ENCODE results near the gene MGRN1.
A peak's percentile ranks its signal among the peaks of the same experiment; 100 is the strongest.

The MGRN1 gene

DNA sequence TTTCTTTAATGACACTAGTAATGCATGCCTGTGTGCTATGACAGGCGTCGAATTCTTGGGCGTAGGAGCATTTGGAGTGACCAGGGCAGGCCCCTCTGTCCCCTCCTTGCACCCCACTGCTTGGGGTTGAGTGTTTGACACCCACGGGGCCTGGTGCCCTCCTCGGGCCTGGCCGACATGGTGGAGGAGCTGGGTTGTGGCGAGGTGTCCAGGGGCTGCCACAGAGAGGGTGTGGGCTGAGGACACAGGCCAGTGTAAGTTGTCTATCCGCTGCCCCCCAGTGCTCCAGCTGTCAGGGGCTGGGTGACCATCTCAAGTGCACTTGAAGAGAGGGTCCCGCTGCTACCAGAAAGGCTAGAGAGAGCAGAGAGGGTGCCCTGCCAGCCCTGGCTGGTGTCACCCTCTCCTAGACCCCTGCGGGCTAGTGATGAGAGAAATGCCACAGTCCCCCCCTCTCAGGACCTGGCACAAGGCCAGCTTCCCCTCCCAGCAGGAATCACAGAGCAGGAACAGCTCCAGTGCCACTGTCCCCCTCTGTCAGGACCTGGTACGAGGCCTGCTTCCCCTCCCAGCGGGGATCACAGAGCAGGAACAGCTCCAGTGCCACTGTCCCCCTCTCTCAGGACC is 30.5 kb downstream of the MGRN1 start:
- no peak for DNase-seq

DNA sequence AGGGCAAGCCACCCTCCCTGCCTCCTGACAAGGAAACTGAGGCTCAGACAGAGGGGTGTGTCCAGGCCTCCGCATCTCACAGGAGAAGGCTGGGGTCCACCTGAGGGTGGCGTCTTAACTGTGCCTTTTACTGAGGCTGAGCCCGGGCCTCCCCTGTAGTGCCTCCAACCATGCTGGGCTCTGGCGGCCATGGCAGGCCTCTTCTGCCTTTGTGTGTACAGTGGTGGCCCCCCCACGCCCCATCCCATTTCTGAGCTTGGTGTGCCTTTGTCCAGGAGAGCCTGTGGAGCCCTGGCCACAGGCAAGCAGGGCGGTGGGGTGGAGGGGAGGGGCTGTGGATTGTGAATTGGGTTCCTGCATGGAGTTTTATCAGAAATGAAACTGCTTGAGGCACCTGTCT is 31.2 kb downstream of the MGRN1 start:
- DNase-seq, result no peak

DNA sequence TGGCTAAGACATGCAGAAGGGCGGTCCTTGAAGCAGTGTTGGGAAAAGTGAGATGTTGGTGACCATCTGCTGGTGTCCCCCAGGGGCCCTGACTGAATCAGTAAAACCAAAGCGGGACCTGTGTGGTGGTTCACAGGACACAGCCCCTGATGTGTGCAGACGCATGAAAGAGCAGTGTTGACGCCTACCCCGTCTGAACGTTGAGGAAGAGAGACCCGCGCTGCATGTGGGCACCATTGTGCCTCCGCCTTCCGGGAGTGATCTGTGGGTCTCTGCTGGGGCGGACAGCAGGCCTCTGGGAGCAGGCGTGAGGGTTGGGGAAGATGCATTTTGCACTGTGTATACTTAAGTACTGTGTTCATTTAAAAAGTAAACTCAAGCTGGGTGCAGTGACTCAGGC is 31.6 kb downstream of the MGRN1 start:
- DNase-seq, result no peak

DNA sequence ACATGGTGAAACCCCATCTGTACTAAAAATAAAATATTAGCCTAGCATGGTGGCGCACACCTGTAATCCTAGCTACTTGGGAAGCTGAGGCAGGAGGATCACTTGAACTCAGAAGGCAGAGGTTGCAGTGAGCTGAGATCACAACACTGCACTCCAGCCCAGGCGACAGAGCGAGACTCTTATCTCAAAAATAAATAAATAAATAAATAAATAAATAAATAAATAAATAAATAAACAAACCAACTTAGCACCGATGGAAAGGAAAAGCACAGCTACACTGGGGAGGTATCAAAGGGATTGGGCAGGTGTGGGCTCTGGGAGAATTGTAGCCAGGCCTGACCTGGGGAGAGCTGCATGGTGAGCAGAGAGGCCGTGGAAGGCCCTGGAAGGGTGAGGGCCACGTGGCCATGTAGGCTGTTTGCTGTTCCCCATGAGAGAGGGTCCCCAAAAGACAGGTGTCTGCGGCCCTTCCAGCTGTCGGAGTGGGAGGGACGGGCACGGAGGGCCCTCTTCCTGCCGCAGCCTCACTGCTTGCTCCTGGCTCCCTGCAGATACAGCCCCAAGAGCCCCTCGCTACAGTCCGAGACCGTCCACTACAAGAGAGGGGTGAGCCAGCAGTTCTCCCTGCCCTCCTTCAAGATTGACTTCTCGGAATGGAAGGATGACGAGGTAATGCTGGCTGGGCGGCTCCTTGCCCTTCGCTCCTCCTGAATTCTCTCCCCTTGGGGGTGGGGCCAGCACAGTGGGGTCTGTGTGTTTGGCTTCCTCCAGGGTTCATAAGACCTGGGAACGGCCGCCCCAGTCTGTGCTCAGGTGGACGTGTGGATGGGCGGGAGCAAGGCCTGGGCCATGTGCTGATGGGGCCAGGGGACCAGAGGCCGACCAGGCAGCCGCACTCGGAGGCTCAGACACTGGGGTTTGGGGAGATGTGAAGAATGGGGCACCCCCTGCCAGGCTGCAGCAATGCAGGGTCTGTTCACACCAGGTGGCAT is 32.4 kb downstream of the MGRN1 start:
- no peak for DNase-seq

DNA sequence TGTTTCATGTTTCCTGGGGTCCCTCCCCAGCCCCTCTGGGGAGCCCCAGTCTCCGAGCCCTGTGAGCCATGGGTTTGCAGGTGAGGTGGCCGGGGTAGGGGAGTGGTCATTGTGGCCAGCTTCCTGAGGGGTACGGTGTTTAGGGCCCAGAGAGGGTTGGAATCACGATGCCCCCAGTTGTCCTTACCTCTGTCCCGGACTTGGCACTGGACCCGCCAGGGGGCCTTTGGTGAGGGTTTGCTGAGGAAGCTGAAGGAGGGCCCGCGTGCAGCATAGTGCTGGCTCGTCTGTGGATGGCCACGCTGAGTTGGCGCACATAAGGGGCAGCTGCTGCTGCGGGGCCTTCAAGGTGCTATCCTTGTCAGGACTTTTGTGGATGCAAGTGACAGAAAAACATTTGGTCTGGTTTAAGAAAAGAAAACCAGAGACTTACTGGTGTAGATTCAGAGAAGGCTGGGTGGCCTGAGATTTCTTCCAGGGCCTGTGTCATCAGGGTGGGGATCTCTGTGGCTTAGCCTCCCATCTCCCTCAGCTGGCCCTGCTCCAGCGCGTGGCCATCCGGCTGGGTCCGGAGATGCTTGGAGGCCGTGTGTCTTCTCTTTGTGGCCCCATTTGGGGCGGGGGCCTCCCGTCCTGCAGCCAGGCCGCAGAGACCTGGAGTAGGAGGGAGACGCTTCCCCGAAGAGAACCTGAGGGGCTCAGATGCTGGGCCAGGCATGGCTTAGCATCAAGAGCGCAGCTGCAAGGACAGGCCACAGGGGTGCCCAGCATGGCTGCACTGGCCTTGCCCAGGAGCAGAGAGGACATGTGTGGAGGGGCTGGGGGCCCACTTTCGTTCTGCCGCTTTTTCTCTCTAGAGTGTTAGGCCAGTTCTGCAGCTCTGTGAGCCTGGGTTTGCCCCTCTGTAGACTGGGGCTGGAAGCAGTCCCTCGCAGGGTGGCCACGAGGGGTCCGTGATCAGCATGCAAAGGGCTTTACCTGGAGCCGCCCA is 35.0 kb downstream of the MGRN1 start:
- no peak for DNase-seq

DNA sequence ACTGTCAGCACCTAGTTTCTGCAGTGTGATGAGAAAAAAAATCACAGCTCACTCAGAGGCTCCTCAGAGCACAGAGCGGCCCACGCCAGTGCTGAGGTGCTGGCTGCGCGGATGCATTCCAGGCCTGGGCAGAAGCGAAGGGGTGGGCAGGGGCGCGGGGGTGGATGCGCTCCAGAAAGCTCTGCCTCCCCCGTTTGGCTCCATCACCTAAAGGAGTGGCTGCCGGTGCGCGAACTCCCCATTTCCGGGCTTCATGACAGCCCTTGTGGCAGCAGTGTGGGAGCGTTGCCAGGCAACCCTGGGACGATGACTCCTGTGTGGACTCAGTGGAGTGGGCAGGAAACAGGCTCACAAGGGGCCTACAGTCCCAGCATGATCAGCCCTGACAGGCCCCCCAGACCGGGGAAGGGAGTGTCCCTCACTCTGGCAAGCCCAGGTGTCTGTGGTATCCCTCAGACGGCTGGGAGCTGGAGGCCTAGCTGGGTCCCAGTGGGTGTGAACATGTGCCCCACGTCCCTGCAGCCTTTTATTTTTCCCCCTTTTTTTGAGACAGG is 35.9 kb downstream of the MGRN1 start:
- DNase-seq, result peak; percentile 60

DNA sequence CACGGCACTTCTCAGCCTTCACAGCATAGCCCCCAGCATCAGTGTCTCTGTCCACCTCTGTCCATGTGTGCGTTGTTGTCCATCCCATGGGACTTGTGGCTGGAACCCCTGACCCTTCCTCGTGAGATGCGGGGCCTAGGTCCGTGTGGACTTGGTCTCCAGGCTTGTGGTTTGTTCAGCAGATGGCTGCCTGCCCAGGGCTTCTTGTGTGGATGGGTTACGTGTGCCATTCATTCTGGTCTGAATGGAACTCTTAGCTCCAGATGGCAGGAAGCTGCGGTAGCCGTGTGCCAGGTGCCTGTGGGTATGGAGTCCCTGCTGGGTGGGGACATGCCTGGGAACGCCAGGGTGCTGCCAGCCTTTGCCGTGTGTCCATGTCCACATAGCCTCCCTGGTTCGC is 37.0 kb downstream of the MGRN1 start:
- DNase-seq, result no peak

DNA sequence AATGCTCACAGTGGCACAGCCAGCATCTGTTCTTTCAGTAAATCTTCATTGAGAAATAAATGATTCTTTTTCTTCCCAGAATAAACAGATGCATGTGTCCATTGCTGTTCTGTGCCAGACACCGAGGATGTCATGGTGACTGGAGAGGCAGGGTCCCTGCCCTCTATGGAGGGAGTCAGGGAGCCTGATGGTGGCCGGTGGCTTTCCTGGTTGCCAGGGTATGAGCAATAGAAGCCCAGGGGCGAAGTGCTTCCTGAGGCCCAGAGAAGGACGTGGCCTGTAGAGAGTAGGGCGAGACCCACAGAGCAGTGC is 38.8 kb downstream of the MGRN1 start:
- DNase-seq, result no peak

DNA sequence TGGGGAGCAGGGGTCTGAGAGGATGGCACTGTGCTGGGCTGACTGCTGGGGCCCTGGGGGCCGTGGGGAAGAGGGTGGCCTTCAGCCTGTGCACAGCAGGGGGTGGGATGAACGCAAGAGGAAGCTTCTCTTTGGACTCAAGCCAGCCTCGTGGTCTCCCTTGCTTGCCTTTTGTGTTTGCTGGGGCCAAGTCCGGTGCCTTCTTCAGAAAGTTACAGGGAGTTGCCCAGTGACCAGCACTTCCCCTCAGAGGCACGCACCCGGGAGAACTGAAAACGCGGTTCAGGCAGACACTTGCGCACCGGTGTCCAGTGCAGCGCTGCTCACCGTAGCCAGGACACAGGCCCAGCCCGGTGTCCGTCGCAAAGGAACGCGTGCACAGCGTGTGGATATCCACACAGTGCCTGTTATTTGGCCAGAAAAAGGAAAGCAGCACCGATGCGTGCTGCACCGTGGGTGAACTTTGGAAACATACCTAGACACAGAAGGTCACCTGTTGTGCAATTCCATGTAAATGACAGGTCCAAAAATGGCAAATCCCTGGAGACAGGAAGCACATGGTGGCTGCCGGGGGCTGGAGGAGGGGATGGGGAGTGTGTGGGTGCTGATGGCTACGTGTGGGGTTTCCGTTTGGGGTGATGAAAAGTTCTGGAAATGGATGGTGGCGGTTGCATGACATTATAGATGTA is 39.3 kb downstream of the MGRN1 start:
- DNase-seq, result peak; percentile 6

DNA sequence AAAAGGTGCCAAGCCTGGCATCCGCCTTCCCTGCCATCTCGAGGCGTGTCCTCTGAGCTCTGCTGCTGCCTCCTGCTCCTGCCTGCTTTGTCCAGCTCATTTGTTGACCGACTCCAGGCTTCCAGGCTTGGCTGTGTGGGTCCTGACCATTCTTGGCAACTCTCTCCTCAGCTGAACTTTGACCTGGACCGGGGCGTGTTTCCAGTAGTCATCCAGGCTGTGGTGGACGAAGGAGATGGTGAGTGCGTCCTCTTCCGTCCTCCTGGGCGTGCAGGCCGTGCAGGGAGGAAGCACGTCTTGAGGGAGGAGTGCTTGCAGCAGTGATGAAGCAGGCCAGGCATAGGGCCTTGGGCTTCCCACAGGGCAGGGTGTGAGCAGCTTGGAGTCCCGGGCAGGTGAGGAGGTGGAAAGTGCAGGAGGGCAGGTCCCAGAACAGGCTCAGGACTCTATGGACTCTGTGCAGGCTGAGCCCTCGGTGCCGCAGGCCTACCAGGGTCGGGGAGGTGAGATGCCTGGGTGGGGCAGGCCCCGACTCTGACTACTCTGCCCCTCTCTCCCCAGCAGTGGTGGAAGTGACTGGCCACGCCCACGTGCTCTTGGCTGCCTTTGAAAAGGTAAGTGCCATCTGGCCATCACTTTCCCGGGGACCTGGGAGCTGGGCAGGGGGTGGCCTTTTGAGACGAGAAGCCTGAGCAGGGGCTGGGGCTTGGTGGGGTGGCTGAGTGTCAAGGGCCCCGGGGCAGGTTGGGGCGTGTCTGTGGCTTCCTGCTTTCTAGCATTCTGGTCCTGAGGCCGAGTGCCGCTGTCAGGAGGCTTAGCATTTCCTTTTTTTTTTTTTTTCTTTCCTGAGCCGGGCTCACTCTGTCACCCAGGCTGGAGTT is 40.2 kb downstream of the MGRN1 start:
- no peak for DNase-seq

DNA sequence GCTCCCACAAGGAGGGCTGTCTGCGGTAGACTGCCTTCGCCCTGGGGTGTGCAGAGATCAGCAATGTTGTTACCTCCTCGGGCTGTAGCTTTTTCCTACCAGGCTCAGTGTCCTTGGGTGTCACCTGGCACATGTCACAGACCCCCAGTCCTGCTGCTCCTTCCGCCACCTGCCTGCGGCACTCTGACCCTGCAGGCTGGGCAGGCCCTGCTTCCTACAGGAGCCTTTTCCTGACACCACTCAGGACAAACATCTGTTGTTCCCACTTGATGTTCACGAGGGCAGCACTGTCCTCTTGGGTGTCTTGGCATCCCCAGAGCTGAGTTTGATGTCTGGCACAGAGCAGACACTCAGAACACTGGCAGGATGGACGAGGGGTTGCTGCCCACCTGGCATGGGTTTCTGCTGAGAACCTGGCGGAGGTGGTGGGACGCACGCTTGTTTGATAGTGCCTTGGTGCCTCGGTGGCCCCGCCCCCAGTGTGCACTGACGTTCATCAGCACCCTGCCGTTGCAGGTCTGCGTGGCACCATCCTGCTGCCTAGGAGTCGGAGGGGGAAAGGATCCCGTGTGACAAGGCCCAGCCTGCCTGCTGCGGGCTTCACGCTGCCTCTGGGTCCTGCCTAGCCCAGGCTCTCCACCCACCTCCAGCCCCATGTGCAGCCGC is 42.0 kb downstream of the MGRN1 start:
- no peak for DNase-seq

DNA sequence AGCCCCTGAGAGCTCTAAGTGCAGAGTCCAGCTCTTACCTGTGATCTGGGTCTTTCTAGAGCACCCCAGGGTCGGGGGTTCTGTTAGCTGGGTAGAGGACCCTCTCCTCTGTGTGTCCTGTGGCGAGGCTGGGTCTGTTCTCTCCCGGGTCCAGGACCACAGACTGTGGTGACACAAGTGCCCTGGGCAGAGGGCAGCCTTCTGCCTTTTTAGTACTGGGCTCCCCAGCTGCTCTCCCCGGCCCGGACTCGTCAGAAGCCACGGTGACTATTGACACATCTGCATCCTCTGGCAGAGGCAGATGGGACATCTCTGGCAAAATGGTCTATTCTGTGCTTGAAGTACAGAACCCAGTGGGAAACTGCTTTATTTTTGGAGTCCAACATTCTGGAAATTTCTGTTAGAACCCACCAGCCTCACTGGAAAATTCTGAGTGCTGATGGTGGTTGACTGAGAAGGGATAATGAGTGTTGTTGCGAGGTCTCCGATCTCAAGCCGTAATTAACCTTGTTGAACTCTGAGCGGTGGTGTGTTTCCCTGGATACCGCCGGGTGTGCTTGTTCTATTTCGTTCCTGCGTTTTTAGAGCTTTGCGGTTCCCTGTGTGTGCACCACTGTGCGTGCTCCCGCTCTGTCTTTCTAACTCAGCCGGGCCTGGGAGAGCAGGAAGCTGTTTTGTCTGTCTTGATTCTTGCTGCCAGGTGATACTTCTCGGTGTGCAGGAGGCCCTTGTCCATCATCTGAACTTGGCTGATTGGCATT is 42.8 kb downstream of the MGRN1 start:
- no peak for DNase-seq

DNA sequence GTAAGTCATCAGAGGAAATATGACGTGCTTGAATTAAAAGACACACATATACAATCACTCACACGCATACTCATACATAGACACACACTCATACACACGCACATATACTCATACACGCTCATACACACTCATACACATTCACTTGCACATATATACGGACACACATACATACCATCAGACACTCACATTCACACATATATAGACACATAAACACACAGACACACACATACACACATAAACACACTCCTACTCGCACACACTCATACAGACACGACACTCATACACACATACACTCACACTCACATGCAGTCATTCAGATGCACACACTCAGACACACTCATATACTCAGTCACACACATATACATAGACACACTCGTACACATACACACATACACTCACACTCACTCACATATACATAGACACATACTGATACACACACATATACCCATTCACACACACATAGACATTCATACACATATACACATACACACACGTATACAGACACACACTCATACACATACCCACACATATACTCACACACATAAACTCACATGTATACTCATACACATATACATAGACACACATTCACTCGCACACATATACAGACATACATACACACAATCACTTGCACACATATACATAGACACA is 43.8 kb downstream of the MGRN1 start:
- DNase-seq, result no peak

DNA sequence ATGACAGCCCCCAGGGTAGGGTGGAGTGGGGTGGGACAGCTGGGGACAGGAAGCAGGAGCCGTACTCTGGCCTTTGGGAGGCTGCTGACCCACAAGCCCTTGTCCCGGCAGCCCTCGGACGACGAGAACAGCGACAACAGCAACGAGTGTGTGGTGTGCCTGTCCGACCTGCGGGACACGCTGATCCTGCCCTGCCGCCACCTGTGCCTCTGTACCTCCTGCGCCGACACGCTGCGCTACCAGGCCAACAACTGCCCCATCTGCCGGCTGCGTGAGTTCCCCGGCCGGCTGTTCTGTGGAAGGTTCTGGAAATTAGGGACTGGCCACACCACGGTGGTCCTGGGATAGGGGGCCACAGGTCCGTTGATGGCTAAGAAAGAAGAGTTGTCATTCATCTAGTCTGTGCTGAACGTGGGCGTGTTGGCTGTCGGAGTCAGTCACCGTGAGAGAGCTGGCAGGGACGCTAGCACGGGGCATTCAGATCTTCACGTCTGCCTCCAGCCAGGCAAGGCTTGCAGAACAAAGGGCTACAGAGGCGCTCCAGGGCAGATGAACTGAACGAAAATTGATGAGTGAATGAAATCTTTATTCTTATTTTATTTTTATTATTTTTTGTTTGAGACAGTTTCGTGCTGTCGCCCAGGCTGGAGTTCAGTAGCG is 48.9 kb downstream of the MGRN1 start:
- no peak for DNase-seq

DNA sequence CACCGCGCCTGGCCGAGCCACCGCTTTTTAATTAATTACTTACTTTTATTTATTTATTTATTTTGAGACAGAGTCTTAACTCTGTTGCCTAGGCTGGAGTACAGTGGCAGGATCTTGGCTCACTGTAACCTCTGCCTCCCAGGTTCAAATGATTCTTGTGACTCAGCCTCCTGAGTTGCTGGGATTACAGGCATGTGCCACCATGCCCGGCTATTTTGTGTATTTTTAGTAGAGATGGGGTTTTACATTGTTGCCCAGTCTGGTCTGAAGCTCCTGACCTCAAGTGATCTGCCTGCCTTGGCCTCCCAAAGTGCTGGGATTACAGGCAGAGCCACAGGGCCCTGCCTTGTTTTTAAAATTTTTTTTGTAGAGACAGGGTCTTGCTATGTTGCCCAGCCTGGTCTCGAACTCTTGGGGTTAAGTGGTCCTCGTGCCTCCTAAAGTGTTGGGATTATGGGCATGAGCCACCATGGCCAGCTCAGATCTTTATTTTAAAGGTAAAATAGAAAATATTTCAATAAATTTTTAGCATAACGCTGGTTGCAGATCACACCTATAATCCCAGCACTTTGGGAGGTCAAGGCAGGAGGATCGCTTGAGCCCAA is 50.4 kb downstream of the MGRN1 start:
- no peak for DNase-seq

DNA sequence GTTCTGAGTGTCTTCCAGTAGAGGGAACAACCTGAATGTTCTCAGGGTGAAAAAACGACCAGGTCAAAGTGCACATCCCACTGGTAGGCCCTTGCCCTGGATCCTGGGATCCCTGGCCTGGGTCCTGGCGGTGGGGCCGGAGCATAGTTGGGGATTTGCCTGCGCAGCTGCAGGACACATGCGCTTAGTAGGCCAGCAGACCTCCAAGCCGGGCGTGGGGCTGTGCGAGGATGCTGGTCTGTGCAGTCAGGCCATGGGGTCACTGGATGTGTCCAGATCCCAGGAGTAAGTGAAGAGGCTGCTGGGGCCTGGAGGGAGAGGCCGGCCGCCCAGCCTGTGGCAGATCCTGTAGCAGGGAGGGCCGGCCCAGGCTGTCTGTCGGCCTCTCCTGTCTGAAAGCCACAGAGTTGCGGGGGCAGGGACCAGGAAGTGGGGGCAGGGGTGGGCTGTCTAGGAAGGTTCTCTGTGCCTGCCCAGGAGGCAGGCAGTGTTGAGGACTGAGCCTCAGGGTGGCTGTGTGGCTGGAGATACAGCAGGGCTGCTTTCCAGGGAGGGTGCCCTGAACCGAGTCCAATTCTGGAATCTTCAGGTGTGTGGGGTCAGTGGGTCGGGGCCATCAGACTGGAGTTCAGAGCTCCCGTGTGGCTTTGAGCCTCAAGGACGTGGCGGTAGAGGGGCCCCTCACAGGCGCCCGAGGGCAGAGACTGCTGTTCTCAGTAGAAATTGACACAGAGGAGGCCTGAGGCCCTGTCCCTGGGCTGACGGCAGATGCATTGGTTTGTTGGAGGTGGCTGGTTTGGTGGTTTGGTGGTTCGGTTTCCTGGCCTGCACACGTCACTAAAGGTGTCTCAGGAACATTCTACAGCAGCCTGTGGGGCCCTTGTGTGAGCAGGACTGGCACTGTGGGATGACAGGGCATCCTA is 51.5 kb downstream of the MGRN1 start:
- no peak for DNase-seq

DNA sequence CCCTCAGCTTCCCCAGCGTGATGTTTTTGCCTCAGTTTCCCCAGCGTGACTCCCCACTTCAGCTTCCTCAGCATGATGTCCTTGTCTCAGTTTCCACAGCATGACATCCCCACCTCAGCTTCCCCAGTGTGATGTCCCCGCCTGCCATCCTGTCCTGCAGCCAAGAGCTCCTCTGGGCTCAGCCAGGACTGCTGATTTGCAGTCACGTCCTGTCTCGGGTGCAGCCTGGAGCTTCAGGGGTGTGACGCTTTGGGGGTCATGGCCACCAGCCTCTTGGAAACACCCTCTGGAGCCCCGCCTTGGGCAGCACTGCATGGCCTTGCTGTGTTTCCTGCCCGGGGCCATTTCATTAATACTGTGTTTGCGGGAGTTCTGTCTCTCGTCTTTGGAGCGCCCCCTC is 52.2 kb downstream of the MGRN1 start:
- DNase-seq, result no peak

Data from fibroblast of skin of right biceps (primary cell).